PC-3 (cell line): ENCODE results near the gene POLR3C.

Experiments used
- EZH2 ChIP-seq: fragments of 300-600 bp; sonication (generic); IDR thresholded peaks from one replicate; pipeline ENCODE4 v1.6.1; 2017; ENCODE audit warnings: antibody characterized with exemption, mild to moderate bottlenecking, low read length; ENCODE audit not compliant: unreplicated experiment
- EZH2phosphoT487 ChIP-seq: fragments of 300-600 bp; sonication (generic); IDR thresholded peaks from 2 replicates; pipeline ENCODE4 v1.6.1; 2018; ENCODE audit warnings: mild to moderate bottlenecking, antibody characterized with exemption, low read length, borderline replicate concordance
- TF ChIP-seq, protein P1 (sequence below): fragments of 300-600 bp; sonication (generic); conservative IDR thresholded peaks from 2 replicates; pipeline ENCODE4 v1.5.1; 2017; ENCODE audit warnings: antibody characterized with exemption, low read depth, mild to moderate bottlenecking, low read length

DNA sequence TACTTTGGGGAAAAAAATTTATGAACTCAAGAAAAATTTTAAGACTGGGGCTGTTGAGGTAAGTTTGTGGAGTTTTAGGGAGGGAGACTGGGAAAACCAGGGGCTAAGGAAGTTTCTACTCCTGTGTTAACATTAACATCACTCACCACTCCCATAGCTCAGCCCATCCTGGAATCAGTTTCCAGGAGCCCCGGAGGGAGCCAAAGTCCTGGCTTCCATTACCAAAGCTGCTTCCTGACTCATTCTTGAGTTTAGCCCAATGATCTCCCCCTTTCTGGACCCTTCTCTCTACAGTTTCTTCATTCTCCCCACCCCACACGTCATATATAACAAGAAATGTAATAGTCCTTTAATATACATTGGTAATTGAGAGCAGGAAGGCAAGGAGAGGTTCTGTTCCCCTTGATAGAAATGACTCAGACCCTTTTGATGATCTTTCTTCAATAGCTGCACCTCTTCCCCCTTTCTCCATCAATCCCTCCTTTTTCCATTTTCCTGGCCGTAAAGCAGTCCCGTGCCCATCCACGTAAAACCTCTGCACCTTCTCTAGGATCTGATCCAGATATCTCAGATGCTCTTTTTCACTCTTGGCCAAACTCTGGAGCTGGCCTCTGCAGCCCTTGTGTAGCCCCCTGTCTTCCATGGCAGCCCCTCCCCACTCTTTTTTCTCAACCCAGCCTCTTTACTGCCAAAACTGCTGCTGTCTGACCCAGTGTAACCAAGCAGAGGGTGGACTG lies 39.5 kb downstream of the POLR3C start:
- TF ChIP-seq, protein P1, sequence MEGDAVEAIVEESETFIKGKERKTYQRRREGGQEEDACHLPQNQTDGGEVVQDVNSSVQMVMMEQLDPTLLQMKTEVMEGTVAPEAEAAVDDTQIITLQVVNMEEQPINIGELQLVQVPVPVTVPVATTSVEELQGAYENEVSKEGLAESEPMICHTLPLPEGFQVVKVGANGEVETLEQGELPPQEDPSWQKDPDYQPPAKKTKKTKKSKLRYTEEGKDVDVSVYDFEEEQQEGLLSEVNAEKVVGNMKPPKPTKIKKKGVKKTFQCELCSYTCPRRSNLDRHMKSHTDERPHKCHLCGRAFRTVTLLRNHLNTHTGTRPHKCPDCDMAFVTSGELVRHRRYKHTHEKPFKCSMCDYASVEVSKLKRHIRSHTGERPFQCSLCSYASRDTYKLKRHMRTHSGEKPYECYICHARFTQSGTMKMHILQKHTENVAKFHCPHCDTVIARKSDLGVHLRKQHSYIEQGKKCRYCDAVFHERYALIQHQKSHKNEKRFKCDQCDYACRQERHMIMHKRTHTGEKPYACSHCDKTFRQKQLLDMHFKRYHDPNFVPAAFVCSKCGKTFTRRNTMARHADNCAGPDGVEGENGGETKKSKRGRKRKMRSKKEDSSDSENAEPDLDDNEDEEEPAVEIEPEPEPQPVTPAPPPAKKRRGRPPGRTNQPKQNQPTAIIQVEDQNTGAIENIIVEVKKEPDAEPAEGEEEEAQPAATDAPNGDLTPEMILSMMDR = no peak
- TF ChIP-seq EZH2 (no peak), EZH2phosphoT487 (no peak)
